Activated naive CD8-positive, alpha-beta T cell treated with anti-CD3 and anti-CD28 coated beads, Interleukin-2, amount 50 U/mL, for 16 hours (primary cell): ENCODE results near the gene PDE1A.
"Not testable (repeated sequence)": the region's sequence is repeated elsewhere in the genome, so short reads cannot be mapped to it uniquely, and the experiment has no call there.

ENCODE experiments used
- DNase-seq: peaks from one replicate; pipeline ENCODE4 v3.0.0-alpha.2; 2020; ENCODE audit warnings: low read depth, low spot score

The PDE1A gene

DNA sequence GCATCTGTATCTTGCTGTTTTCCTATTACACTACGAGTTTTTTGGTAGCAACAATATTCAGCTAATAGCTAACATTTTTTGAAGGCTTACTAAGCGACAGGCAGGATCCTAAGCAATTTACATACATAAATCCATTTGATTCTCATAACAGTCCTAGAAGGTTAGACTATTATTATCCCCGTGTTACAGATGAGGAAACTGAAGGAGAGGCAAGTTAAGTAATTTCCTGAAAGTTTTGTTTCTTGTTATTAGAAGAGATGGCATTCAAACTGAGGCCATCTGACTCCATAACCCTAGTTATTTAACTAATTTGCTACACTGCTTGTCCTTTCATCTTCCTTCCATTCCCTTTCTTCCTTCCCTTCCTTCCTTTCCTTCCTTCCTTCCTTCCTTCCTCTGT is 68.2 kb downstream of the PDE1A start:
- no peak for DNase-seq

DNA sequence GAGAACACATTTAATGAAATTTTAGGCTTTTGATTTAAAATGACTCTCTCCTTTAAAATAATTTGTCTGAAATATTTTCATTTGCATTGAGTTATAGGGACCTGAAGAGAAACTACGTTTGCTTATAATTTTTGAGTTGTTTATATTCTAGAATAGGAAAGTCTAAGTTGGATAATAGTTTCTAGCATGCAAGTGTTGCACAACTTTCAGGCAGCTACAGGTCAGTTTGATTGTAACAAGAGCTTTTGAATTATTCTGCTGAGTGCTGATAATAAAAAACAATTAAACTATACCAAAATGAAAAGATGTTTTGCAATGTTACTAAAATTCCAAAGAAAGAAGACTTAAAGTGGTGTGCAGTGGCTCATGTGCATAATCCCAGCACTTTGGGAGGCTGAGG is 71.0 kb downstream of the PDE1A start:
- no peak for DNase-seq

DNA sequence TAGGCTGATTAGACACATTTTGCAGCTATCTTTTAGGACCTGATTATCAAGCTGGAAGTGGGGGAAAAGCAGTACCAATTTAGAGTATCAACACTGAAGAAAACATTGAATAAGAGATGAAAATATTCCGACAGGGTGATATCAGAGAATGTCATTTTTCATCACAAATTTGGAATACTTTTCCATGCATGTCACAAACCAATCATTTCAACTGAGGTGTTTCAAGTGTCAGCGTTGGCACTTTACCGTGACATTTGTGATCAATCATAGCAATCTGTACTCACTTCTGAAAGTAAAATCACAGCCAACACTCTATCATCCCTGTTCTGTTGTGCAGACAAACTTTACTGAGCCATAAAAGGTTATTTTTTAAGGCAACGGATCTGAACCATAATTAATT is 75.4 kb downstream of the PDE1A start:
- no peak for DNase-seq

DNA sequence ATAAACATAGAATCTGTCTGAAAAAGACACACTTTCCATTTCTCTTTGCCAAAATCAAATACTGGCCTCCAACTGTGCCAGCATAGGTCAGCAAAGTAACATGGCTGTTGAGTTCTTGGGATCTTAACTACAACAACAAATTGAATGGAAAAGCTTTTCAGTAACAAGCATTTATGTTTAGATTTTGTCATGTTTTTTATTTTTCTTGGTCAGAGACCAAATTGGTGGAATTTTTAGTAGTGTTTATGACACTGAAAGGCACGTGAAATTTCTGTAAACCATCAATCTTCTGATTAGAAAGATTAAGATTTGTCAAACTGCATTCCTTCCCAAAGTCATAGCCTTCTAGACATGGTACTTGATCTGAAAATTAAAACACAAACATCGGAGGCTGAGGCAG is 77.6 kb downstream of the PDE1A start:
- no peak for DNase-seq

DNA sequence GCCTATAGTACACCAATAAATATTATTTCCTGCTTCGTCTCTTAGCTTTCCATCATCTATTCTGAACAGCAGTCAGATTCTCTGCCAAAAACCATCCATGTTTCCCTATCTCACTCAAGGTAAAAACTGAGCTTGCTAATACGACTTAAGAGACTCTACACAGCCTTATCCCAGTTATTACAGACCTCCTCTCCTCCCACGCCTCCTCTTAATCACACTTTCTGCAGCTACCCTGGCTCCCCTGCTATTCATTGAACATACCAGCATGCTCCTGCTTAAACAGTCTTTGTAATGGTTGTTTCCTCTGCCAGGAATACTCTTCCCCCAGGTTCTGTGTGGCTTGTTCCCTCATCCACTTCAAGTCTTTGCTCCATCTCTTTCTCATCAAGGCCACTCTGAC is 81.5 kb downstream of the PDE1A start:
- DNase-seq = no peak

DNA sequence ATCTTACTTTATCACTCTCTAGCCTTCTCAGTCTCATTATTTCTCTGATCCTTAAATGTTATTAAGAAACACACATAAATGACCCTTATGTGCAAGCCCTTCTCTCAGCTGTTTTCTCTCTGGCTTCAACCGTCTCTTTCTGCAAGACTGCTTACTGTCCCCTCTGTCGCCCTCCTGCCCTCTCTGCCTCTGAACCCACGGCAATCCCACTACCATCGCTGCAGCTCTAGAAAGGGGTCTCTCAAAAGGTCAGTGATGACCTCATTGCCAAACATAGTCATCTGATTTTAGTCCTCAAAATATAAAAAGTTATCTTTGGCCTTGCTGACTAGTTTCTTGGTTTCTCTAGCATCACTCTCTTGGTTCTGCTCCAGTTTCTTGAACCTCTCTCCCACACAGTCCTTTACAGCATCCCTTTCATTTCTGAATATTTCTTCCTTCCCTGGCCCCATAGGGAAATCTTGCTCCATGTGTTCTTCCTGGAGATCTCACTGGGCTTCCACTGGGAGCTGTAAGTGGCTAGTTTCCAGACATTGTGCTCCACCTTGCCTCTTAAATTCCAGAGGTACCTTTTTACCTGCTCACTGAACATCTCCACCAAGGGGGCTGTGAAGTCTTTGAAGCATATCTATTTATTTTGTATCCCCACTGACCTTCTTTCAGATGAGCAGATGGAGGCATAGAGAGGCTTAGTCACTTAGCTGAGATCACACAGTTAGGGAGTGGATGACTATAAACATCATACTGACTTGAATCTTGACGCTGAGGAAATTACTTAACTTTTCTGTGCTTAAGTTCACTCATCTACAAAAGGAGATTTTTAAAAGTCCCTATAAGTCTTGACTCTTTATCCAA is 96.2 kb downstream of the PDE1A start:
- no peak for DNase-seq

DNA sequence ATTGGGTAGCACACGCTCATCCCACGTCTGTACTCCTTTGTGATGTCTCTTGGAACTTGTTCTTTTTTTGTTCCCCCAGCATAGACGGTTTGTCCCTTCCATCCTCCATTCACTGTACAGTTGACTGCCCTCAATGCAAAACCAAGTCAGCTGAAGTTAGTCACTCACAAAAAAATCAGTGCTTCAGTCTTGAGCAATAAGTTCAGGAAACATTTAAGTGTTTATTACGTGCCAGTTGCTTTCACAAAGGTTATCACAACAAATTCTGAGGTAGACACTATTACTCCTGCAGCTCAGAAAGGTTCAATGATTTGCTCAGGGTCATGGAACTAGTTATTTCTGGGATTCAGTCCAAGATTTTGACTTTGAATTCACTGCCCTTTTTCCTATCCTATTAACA is 102.2 kb downstream of the PDE1A start:
- DNase-seq = no peak

DNA sequence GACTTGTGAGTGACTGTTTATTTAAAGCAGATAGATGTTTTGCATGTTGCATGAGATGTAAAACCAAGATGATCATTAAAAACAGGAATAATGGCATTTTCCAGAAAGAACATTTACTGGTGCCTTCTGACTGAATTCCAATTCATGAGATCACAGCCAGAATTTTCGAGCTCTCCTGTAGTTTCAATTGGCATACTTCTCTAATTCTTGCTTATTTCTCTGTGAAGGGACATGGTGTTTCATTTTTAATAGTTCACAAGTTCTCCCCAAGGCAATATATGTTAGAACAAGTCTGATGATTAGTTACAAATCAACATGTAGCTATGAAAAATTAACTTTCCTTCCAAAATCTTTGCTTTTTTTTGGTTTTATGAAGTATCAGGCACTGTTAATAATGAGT is 105.7 kb downstream of the PDE1A start:
- no peak for DNase-seq

DNA sequence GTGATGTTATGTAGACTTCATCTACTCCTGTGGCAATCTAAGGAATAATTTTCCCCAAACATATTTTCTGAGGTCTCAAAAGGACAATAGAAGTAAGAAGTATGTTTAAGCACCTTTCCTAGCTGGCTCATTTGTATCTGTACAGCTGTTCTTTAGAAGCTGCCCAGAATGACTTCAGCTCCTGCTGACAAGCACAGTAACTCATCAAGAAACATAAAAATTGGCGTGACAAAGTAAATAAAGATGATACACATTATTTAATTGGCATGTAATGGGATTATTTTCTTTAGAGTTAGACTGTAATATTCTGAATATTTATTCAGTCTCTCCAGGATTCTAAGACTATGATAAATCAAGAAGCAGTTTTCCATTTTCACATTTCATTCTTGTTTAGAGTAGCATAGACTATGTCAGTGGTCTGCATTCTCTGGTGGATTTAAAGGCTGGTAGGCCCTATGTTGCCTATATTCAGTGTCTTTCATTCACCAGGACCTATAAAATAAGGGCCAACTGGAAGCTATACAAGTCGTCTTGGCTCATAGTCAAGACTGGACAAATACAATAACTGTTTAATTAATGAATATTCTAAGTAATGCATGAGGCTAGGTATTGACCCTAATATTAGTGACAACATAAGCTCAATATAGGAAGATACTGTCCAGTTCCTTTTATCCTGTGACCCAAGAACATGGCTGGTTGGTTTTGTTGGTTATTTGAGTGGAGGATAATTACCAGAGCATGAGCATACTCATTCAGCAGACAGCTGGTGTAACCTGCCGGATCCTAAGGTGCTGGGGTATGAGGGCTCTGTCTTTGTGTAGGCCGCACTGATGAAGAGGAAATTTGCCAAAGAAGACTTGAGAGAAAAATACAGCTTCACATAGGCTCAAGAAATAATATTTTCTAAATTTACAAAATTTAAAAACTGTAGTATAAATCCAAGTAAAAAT is 107.0 kb downstream of the PDE1A start:
- DNase-seq = no peak

DNA sequence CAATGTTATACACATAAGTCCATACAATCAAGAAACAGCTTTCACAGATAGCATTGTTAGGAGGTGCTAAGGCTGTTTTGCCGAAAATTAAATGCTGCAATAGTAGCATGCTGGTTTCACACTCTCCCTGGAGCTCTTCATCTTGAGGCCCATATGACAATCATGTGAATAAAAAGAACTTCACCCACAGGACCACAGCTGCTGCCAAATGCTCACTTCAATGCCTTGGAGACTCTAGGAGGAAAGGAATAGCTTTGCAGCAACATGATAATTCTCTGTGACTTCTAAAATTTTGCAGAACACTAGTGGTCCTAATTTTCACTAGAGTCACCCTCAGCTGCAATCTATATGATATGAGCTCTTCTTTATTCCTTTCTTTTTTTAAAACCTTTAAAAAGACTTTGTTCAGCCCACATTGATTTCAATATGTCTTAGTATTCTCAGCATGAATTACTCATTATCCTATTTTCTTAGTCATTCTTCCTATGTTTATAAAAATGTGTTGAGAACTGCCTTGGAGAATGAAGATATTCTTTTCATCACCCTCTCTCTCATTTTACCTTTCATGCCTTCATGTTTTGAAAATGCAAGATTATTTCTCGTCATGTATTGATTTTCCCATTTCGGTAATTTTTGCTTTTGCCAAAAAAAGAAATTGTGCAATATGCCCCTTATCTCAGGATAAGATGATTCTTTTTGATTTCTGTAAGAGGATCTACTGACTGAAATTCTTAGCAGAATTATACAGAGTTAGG is 108.2 kb downstream of the PDE1A start:
- DNase-seq = no peak

DNA sequence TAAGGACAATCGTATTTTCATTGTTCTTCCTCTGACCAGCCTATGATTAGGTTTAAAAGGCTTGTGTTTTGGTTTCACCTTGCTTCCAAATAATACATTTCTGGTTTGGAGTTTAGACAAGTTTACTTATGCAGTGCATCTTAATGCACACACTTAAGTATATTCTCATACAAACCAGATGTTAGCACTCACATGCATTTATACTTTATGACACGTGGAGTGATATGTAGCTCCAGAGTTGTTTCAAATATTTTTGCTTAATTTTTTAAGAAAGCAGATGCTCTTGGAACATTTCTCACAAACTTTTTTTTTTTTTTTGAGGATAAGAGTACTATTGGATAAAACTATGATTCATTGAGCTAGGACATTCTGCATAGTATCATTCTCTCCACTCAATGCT is 109.9 kb downstream of the PDE1A start:
- DNase-seq = no peak

DNA sequence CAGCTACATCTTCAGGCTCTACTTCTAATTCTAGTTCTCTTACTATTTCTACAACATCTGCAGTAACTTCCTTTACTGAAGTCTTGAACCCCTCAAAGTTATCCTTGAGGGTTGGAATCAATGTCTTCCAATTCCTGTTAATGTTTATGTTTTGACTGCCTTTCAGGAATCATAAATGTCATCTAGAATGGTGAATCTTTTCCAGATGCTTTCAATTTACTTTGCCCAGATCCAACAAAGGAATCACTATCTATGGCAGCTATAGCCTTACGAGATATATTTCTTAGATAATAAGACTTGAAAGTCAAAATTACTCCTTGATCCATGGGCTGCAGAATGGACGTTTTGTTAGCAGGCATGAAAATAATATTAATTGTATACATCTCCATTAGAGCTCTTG is 123.9 kb downstream of the PDE1A start:
- no peak for DNase-seq

DNA sequence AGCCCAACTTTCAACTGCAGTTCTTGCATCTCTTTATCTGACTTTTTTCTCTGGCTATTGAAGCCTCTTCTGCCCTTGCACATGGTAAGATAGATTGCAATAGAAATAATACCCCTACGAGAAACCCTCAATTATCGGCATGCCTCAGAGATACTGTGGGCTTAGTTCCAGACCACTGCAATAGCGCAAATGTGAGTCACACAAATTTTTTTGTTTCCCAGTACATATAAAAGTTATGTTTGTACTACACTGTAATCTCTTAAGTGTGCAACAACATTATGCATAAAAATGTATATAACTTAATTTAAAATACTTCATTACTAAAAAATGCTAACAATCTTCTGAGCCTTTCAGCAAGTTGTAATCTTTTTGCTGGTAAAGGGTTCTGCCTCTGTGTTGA is 124.7 kb downstream of the PDE1A start:
- no peak for DNase-seq

DNA sequence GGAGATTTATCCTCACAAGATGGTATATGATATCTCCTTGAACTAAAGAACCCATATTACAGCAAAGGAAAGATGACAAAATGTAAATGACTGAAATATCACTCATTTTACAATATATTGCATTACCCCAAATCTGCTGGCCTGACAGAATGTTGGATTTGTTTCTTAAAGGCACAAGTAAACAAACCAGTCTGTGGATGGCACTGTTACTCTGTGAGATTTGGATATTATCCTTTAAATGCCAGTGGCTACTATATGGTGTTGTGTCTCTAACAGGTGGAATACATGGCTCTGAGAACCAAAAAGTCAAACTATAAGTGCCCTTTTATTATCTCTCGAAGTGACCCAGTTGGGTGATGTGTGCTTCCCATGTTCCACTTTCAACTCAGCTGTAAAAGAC is 125.7 kb downstream of the PDE1A start:
- DNase-seq = no peak

DNA sequence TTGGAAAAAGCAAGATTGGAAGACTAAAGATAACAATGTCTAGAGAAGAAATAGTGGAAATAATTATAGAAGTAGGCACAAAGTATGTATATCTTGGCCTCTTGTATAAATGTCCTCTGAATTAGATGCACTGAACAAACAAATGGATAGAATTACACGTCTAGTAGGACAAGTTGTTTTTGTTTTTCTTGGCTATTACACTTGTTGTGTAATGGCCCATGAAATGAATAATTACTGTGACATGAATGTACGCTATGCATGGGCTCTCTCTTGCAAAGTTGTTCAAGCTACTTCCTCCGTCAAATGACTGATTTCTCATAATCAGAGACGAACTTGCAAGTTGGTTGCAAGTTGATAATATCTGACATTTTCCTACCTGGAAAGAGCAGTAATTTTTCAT is 126.2 kb downstream of the PDE1A start:
- DNase-seq = no peak

DNA sequence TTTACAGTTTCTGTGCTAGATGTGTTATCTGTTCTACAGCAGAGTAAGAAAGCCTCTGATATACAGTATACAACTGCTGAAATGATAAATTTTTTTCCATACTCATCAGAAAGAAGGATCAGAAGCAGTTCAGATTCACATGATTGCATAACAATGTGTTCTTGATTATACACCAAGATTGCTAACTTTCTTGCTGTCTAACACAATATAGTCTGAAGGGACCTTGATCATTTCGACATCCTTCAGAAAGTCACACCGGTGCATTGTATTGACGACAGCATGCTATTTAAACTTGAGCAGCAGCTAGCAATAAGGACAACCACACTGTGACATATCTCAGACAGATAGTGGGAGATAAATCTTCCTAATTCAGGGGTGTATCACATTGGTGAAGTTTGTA is 127.2 kb downstream of the PDE1A start:
- no peak for DNase-seq

DNA sequence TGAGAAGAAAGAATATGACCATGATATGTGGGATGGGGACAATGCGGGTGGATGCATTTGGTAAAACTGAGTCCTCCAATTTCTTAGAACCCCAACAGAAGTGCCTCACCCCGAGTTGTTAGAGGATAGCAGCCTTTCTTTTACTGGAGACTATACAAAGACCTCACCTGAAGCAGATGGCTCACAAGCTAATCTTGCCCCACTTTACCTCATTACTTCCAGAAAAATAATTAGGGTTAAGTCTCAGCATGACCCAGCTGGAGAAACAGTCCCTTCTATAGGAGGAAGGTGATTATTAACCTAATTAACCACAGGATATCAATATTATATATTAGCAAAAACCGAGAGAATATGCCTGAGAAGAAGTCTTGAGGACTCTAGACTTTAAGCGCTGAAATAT is 128.4 kb downstream of the PDE1A start:
- DNase-seq = no peak

DNA sequence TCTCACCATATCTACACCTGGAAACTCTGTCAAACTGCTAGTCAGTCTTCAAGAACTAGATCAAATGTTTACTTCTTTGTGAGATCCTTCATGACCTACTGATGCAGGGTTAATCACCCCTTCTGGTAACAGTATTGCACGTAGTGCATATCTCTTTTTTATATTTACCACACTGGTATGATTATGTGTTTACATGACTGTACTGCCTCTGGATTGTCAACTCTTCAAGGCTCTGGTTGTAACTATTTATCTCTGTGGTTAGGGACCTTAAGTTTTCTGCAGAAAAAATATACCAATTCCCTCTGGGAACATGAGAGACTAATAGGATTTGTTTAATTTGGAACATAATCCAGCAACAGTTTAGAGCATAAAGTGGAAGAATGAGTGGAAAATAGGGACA is 135.5 kb downstream of the PDE1A start:
- no peak for DNase-seq

DNA sequence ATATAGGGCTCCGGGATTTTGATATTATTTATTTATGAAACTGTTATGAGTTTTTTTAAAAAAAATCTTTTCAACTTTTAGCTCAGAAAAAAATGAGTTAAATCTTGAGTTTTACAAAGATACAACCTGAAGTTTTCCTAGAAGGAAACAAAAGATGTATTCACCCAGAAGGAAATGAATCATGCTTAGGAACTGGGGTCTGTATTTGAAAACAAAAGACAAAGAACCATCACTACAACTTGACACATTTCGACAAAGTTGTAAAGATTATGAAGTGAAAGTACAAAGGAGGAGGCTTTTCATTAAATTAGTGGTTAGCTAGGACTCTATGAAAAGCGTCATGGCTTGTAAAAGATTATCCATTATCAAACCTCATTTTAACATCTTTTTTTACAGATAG is 143.3 kb downstream of the PDE1A start:
- no peak for DNase-seq

DNA sequence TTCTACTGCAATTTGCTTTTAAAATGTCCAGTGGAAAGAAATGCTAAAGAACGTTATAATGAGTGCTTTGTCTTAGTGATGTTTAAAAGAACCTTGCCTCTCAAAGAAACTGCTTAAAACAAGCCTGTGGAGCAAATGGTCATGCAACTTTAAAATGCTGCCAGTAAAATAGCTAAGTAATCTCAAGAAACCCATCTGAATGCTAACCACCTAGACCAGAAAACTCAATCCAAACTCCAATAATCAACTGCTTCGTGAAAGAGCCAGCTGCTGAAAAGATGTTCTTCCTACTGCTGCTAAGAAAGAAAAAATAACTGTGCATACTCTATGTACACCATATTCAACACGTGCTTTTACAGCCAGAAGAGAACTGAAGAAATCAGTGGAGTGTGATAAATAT is 145.6 kb downstream of the PDE1A start:
- DNase-seq = no peak

DNA sequence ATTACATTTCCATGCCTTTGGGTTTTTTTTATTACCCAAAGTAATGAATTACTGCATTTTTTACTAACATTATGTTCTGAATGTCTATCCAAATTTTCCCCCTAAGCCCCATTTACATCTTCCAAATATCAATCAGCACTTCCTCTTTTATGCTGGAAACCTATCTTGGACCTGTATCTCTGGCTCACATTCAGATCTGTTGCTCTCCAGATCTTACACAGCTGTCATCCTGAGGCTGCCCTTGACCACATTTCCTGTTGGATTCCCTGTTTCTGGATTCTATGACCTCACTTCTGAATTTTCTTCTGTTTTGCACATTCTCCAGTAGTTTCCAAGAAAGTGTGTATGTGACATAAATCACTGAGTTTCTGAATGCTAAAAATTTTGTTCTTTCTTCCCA is 146.7 kb downstream of the PDE1A start:
- no peak for DNase-seq

DNA sequence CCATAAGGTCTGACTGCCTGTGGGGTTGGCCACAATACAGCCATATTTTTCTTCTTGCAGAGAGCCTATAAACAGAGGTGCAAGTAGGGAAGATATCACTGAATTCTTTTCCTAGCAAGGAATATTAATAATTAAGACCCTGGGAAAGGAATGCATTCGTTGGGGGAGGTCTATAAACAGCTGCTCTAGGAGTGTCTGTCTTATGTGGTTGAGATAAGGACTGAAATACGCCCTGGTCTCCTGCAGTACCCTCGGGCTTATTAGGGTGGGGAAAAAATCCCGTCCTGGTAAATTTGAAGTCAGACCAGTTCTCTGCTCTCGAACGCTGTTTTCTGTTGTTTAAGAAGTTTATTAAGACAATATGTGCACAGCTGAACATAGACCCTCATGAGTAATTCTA is 150.2 kb downstream of the PDE1A start:
- not testable (repeated sequence) for DNase-seq
